GM19438 (cell line): ENCODE results near the gene CAPZB.
"Not testable (repeated sequence)": the region's sequence is repeated elsewhere in the genome, so short reads cannot be mapped to it uniquely, and the experiment has no call there.

Experiments used
- ATAC-seq: cut with Tn5 transposase; IDR thresholded peaks from one replicate; pipeline ENCODE4 v1.9.1; 2021; ENCODE audit warnings: low read depth; ENCODE audit not compliant: unreplicated experiment

Gene CAPZB

GRCh38 chr1:19317126-19317910, 168.0 kb downstream of the CAPZB start:
- no peak for ATAC-seq

GRCh38 chr1:19315378-19316198, 169.8 kb downstream of the CAPZB start:
- ATAC-seq, result no peak

GRCh38 chr1:19313961-19314882, 171.1 kb downstream of the CAPZB start:
- ATAC-seq, result no peak

GRCh38 chr1:19313636-19313959, 171.7 kb downstream of the CAPZB start:
- no peak for ATAC-seq

- ATAC-seq, result peak; percentile 16
These were observed 172.3 kb downstream of the CAPZB start for GRCh38 chr1:19312782-19313635.

GRCh38 chr1:19311931-19312781, 173.2 kb downstream of the CAPZB start, which contains the start of the genes AKR7A2 and SLC66A1:
TSS of gene AKR7A2 (minus strand) at chr1:19312144. CDS start at chr1:19312124, 20 bp downstream.
TSS of gene SLC66A1 (plus strand) at chr1:19312326. CDS start at chr1:19317678, 5,352 bp downstream.
- ATAC-seq, result peak; percentile 55

GRCh38 chr1:19311503-19311930, 173.8 kb downstream of the CAPZB start:
- no peak for ATAC-seq

GRCh38 chr1:19310720-19311502, 174.4 kb downstream of the CAPZB start:
- ATAC-seq, result no peak

- no peak for ATAC-seq
These were observed 175.3 kb downstream of the CAPZB start for GRCh38 chr1:19310061-19310460.

GRCh38 chr1:19309123-19309813, 176.1 kb downstream of the CAPZB start:
- no peak for ATAC-seq

- ATAC-seq, result no peak
These were observed 176.8 kb downstream of the CAPZB start for GRCh38 chr1:19308509-19308907.

GRCh38 chr1:19307794-19308508, 177.4 kb downstream of the CAPZB start:
- ATAC-seq, result no peak

GRCh38 chr1:19306941-19307340, 178.4 kb downstream of the CAPZB start:
- no peak for ATAC-seq

GRCh38 chr1:19305880-19306279, 179.5 kb downstream of the CAPZB start:
- ATAC-seq, result no peak

GRCh38 chr1:19304081-19304480, 181.3 kb downstream of the CAPZB start:
- ATAC-seq, result not testable (repeated sequence)

- no peak for ATAC-seq
These were observed 185.1 kb downstream of the CAPZB start for GRCh38 chr1:19300211-19300610.

GRCh38 chr1:19294638-19295037, 190.7 kb downstream of the CAPZB start:
- no peak for ATAC-seq
